GM21447 (cell line): Measurements from ENCODE around the gene RHOH.

ENCODE experiments used
- ATAC-seq: cut with Tn5 transposase; IDR thresholded peaks from one replicate; pipeline ENCODE4 v1.9.1; 2021; ENCODE audit not compliant: unreplicated experiment

RHOH gene

DNA sequence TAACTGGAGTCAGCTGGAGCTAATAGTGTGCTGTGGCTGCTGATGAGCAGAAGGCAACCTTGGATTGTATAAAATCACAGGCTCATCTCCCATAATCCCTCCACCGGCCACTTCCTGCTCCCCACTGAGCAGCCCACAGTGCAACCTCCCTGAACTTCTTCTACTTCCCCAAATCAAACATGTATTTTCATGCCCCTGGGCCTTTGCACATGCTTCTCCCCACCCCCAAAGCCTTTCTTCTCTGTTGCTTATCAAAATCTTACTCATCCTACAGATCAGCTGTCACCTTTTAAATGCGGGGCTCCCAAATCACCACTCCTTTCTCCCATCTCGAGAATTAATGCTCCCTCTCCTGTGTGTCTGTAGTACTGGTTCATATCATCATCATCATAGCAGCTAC is 35.8 kb downstream of the RHOH start:
- no peak for ATAC-seq

DNA sequence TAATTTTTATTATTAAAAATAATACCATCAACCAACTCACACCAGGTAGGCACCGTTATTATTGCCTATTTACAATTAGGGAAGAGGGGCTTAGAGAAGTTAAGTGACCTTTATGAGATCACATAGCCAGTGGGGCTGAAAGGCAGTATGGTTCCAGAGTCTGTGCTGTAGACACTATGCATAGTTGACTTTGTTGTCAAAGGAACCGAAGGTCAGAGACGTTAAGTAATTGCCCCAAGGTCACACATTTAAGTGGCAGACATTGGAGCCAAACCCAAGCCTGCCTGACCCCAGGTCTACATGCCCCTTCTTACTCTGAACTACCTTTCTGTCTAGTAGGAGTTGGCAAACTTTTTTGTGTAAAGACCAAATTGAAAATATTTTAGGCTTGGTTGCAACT is 36.4 kb downstream of the RHOH start:
- ATAC-seq, result no peak

DNA sequence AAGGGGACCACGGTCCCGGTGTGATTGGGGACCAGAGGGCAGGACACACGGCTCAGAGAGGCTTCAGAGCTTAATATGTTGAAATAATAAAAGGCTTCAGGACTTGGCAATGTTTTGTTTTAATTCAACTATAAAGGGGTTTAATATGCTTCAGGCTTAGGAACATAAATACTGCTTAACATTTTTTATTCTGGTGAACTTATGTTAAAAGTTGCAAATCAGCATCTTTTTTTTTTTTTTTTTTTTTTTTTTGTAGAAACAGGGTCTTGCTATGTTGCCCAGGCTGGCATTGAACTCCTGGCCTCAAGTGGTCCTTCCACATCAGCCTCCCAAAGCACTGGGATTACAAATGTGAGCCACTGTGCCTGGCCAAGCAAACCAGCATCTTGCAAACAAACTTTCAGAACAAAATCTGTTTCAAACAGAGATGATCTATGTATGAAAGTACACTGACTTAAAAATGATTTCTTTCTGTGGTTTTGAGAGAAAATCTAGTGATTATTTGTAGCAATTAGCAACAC is 37.7 kb downstream of the RHOH start:
- no peak for ATAC-seq

DNA sequence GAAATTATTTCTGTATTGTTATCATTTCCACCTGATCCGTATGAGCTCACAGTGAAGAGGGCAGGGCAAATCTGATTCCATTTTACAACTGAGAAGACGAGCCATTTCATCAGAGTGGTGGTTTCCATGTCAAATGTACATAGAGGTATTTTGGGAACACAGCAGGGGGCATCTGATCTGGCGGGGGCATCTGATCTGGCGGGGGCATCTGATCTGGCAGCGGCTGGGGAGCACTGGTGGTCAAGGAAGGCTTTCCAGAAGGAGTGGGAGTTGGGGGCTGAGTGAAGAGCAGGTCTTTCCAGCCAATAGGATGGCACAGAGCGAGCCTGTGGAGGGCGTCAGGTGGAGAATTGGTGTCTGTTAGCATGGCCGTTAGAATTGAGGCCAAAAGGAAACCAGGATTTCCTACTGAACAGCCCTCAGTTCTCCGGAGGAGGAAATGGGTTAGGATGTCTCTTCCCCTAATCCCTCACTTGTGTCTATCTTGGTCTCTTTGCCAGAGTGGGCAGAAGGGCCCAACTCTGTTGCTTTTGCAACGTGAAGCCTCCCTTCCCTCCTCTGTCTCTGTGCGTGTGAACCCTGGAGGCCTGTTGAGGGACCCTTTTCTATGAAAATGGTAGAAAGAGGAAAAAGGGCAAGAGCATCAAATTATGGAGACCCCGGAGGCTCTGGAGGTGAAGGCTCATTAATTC is 41.3 kb downstream of the RHOH start:
- ATAC-seq, result no peak

DNA sequence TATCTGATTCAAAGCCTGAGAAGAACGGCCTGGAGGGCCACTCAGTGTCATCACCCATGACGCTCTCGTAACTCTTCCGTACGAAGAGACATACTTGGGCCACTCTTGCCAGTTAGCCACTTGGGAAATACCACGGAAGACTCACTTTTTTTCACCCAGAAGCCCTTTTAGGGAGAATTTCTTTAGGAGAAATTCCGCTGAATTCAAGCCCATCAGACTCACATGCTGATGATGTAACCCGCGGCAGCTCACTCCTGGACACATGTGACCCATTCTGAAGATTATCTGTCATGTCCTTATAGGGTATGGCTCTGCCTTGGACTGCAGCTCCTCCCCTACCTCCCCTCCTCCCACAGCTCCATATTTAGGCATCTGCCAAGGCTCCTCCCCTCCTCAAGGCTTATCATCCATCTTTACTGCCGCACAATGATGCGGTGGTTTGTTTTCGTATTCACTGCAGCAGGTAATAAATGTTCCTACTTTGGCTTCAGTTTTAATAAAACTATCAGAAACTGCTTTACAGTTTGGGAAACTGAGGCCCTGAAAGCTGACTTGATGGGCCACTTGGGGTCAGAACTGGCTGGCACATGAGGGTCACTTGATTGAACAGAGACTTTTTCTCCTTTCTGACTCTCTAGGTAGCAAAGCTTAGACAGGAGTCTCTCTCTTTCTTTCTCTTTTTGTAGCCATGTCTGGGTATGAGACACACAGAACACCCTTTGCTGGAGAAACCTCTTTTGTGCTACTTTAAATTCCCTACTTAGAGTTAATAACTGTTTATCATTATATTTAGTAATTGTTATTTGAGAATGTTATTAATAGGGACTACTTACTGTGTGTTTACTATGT is 42.1 kb downstream of the RHOH start:
- no peak for ATAC-seq

DNA sequence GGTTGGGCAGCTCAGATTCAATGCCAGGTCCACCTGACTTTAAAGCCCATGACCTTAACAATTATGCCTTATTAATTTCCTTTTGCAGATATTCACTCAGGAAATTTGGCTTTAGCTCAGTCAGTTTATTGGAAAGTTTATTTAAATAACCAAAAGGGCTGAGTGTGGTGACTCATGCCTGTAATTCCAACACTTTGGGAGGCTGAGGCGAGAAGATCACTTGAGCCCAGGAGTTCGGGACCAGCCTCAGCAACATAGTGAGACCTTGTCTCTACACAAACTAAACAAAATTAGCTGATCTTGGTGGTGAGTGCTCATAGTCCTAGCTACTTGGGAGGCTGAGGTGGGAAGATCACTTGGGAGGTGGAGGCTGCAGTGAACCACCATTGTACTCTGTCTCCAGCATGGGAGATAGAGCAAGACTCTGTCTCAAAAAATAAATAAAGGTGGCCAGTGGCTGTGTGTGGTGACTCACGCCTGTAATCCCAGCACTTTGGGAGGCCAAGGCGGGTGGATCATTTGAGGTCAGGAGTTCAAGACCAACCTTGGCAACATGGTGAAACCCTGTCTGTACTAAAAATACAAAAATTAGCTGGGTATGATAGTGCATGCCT is 43.3 kb downstream of the RHOH start:
- no peak for ATAC-seq

GRCh38 chr4:40241026-40241425 is 44.2 kb downstream of the RHOH start:
- no peak for ATAC-seq

GRCh38 chr4:40241941-40242340 is 45.1 kb downstream of the RHOH start:
- no peak for ATAC-seq

DNA sequence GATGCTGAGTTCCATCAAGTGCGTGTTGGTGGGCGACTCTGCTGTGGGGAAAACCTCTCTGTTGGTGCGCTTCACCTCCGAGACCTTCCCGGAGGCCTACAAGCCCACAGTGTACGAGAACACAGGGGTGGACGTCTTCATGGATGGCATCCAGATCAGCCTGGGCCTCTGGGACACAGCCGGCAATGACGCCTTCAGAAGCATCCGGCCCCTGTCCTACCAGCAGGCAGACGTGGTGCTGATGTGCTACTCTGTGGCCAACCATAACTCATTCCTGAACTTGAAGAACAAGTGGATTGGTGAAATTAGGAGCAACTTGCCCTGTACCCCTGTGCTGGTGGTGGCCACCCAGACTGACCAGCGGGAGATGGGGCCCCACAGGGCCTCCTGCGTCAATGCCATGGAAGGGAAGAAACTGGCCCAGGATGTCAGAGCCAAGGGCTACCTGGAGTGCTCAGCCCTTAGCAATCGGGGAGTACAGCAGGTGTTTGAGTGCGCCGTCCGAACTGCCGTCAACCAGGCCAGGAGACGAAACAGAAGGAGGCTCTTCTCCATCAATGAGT is 46.6 kb downstream of the RHOH start:
- no peak for ATAC-seq

DNA sequence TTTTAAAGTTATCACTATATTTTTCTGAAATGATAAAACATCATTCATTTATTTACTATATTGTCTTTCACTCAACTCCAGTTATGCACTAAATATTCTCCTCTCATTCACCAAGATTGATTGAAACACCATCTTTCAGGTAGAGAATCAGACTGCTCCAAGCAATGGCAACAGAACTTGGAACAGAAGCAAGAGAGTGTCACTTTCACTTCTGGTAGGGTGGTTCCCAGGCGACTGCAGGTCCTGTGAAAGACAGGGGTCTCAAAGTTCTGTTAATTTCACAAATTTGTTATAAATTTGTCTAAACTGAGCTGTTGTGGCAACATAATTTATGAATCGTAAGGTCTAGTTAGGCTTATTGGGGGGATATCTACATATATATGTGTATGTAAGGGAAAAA is 47.8 kb downstream of the RHOH start:
- no peak for ATAC-seq

DNA sequence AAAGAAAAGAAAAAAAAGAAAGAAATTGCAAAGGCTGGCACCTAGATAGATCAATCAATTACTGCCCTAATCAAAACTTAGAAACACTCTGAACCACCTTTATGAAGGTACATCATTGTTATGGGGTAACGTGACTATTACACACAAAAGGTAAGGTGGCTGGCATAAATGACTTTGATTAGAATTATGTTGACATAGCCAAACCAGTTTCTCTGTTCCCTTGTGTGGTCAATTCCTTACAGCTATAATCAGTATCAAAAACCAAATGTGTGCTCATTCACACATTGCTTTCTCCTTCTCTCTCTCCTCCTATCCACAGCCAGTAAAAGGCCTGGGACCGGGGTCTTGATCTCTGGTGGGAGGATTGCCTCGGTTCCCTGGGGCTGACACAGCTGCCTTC is 48.7 kb downstream of the RHOH start:
- no peak for ATAC-seq

DNA sequence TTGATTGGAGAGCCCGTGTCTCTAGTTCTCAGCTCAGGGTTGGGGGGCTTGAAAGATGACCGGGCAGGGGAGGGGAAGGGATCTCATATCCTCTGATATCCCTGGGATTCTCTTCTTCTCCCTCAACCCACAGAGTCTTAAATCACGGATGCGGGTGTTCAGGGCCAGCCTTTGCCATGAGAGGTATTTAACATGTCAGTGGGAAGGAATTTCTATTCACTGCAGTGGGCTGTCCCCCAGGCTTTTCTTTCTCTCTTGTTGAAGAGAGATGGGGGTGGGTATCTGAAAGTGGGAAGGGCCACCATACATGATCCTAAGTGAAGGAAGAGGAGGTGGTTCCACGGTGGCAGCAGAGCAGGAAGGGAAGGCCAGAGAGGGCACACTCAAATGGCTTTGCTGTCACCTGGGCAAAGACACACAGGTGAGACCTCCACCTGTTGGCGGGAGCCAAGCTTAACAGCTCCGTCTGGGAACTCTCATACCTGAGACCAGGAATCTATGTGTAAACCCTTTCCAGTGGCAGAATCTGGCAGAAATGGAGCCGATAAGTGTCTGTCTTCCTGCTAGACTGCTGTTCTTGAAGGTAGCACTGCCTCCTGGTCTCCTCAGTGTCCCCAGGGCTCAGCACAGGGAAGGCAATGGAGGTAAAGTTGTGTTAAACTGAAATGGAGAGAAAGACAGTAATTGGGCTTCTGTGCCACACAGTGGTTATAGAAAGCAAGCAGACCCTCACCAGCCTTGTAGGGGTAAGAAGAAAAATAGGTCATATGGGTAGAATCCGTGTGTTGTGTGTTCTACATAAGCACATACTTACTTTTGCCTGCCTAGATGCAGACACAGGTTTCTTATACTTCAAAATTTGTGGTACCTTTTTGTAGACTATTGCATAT is 49.4 kb downstream of the RHOH start:
- no peak for ATAC-seq

DNA sequence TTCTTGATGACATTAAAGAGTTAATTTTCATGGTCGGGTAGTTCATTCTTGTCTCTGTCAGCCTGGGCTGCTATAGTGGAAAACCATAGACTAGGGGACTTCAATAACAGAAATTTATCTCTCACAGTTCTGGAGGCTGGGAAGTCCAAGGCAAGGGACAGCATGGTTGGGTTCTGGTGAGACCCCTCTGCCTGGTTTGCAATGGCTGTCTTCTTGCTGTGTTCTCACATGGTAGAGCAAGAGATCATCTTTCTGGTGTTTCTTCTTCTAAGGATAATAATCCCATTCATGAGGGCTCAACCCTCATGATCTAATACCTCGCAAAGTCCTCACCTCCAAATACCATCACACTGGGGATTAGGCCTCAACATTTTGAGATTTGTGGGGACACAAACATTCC is 50.1 kb downstream of the RHOH start:
- no peak for ATAC-seq

GRCh38 chr4:40247350-40247749 is 50.5 kb downstream of the RHOH start:
- no peak for ATAC-seq

GRCh38 chr4:40251366-40251765 is 54.5 kb downstream of the RHOH start:
- ATAC-seq, result no peak

DNA sequence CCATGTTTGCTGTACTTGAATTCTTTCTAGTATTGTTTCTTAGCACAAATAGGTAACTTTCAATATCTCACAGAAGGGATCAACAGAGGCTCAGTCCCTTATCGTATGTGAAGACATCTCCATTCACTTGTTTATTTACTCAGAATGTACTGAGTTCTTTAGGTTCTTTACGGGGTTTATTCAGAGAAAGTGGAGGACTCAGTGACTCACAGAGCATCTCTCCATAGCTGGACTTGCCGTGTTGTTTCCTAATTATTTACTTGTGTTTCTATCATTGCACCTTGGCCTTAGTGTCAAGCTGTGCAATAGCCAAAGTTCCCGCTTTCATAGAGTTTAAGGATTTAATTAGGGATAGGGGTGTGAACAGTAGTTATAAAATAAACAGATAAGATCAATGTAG is 57.1 kb downstream of the RHOH start:
- no peak for ATAC-seq

DNA sequence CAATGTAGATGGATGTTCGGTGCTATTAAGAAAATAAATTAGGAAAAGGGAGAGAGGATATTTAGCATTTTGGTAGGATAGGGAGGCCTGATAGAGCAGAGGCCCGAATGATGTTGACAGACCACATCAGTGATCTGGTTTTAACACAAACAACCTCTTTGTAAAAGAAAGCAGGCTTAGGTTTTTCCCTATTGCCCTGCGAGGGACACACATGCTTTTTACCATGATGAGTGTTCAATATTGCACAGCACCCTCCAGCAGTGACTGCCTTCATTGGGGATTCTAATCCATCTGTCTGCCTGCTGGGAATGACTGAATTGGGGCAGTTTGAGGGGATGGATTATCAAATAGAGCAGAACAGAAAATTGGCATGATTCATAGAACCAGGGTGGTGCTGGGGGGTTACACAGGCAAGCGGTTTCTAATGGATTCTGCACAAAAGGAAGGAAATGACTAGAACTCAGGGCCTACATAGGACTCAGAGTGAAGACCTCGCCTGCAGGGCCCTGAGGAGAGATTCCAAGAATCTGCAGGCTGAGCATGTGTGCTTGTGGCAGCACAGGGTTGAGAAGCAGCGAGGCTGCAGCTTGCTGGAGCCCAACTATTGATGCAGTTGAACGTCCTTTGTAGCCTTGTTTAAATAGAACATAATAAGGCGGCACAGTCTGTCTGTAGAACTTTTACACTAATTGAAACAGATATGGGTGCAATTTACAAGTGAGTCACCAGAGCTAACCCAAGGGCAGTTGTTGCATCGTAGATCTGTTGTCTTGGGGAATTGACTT is 58.0 kb downstream of the RHOH start:
- no peak for ATAC-seq

DNA sequence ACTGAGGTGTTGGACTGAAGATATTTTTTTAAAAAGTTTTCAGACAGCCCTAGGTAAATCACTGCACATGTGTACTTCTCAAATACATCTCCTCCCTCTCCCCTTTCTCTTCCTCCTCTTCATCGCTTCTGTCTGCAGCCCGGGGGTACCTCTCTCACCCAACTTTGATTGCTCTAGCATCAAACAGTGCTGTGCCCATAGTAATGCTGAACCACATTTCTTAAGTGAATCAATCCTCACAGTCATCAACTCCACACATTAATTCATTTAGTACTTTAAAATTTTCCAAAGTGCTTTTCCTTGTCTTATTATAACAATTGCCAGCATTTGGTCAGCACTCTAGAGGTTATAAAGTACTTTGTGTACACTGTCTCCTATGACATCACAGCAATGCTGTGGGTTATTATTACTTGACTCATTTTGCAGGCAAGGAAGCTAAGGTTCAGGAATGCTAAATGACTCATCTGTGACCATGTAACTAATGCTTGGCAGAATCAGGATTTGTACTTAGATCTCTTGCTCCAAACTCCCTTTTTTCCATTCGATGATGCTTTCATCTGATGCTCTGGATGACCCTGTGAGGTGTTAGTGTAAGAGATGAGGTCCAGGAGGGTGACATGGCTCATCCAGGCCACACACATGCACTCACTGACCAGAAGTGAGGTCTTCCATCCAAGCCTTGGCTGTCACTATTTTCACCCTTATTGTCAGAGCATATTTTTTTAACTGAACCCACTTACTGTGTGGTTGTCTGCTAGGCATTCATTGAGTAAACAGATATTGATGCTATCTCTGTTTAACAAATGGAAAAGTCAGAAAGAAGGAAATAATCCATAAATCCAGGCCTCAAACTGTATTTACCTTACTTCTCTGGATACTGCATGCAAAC is 58.8 kb downstream of the RHOH start:
- ATAC-seq, result no peak

- no peak for ATAC-seq
Observed at GRCh38 chr4:40256329-40256728, 59.5 kb downstream of the RHOH start.
